Caco-2 (cell line): ENCODE results near the gene THRB. TPM values are rescaled to one million over a fixed set of nuclear protein-coding genes. Genes with fewer than 3 reads are reported as not detected.

Experiments used
- BruUV-seq: library from RNA; stranded (reverse); fragments of 400-500 nt; replicated peaks from 2 replicates; lab custom pipeline; 2021; lab: Mats Ljungman, UMichigan
- CTCF ChIA-PET: fragments of 300-600 bp; sonication (Branson Sonifier 250); formaldehyde crosslinking; loops from one replicate; lab custom pipeline; 2022; ENCODE audit warnings: antibody characterized with exemption; lab: Charles Lee
- POLR2A ChIA-PET: fragments of 300-600 bp; sonication (Branson Sonifier 250); formaldehyde crosslinking; loops from one replicate; lab custom pipeline; 2022; ENCODE audit warnings: antibody characterized with exemption; lab: Charles Lee
- DNase-seq, 2 experiments: peaks; one replicate each; pipeline versions ENCODE4 v3.0.0 to v3.0.0-alpha.2; 2020 to 2022
- H3K27me3 ChIP-seq: replicated peaks from 2 replicates; pipeline ENCODE4 v1.6.0; 2011; ENCODE audit warnings: low read length; ENCODE audit not compliant: control insufficient read depth, insufficient read depth
- H3K36me3 ChIP-seq: 2 replicates; pipeline ENCODE4 v1.5.1; 2011; ENCODE audit warnings: low read length; ENCODE audit not compliant: control insufficient read depth, insufficient read depth
- H3K4me1 ChIP-seq: fragments of 250-450 bp; sonication (Bioruptor Pico); 2 replicates; pipeline ENCODE4 v1.5.1; 2020; ENCODE audit warnings: mild to moderate bottlenecking
- H3K4me3 ChIP-seq: 2 replicates; pipeline ENCODE4 v1.5.1; 2011; ENCODE audit warnings: low read depth, mild to moderate bottlenecking, control low read depth, low read length
- H3K9me3 ChIP-seq: fragments of 250-450 bp; sonication (Bioruptor Pico); 2 replicates; pipeline ENCODE4 v1.5.1; 2020; ENCODE audit warnings: mild to moderate bottlenecking, moderate library complexity
- H3K27ac Mint-ChIP-seq: one replicate; pipeline ENCODE4 v1.8.0; 2022; ENCODE audit warnings: mixed read lengths; ENCODE audit not compliant: unreplicated experiment
- H3K27me3 Mint-ChIP-seq: one replicate; pipeline ENCODE4 v1.8.0; 2022; ENCODE audit warnings: mixed read lengths; ENCODE audit not compliant: insufficient read depth, unreplicated experiment
- H3K36me3 Mint-ChIP-seq: one replicate; pipeline ENCODE4 v1.8.0; 2022; ENCODE audit warnings: mild to moderate bottlenecking, mixed read lengths; ENCODE audit not compliant: insufficient read depth, unreplicated experiment
- H3K4me1 Mint-ChIP-seq: one replicate; pipeline ENCODE4 v1.8.0; 2022; ENCODE audit warnings: low read depth, mixed read lengths; ENCODE audit not compliant: unreplicated experiment
- H3K4me3 Mint-ChIP-seq: one replicate; pipeline ENCODE4 v1.8.0; 2022; ENCODE audit warnings: mild to moderate bottlenecking, moderate library complexity, mixed read lengths; ENCODE audit not compliant: unreplicated experiment
- H3K9me3 Mint-ChIP-seq: one replicate; pipeline ENCODE4 v1.8.0; 2022; ENCODE audit warnings: mixed read lengths; ENCODE audit not compliant: unreplicated experiment
- CTCF ChIP-seq, 2 experiments: fragments of 200-600 bp in 1 of 2; IDR thresholded peaks; 1 replicate in 1 of 2; 2 replicates in 1 of 2; pipeline versions ENCODE4 v1.5.1 to v1.8.0; 2011 to 2022; ENCODE audit warnings: antibody characterized with exemption in 1 of 2, control low read depth in 1 of 2, inconsistent platforms in 1 of 2, low read depth in 1 of 2, low read length in 1 of 2, mild to moderate bottlenecking in 1 of 2, moderate library complexity in 1 of 2; ENCODE audit not compliant: insufficient read depth in 1 of 2, severe bottlenecking in 1 of 2, unreplicated experiment in 1 of 2
- intact Hi-C: fragments of 100-400 bp; cut with micrococcal nuclease; formaldehyde crosslinking; loops from one replicate; pipeline ENCODE4 v1.10.0; 2022; ENCODE audit not compliant: unreplicated experiment
- total RNA-seq: library from RNA; stranded (reverse); gene quantifications from 2 replicates; pipeline ENCODE4 v1.2.3, GENCODE V29; 2022

The THRB gene
- total RNA-seq, 1 experiment from 2014 or later: 19.4 TPM

- H3K27me3 Mint-ChIP-seq: no peaks in the 10 kb centered on the region
- H3K27ac Mint-ChIP-seq: no peak overlapping the region
- no peaks in the 10 kb centered on the region for H3K27me3 ChIP-seq
- H3K4me1 ChIP-seq: peaks cover 14% of the 10 kb centered on the region
- H3K4me1 Mint-ChIP-seq: peaks cover under 1% of the 10 kb centered on the region
- ChIA-PET POLR2A (no interaction called here), CTCF (no interaction called here)
- intact Hi-C loops: no loop called here
- H3K36me3 Mint-ChIP-seq: no peaks in the 10 kb centered on the region
- H3K9me3 ChIP-seq: no peaks in the 10 kb centered on the region
- no peaks in the 10 kb centered on the region for H3K9me3 Mint-ChIP-seq
- BruUV-seq: no TSS peak
- H3K36me3 ChIP-seq: no peaks in the 10 kb centered on the region
- no peak for TF ChIP-seq CTCF (IDR thresholded peaks at IDR 0.05; ENCODE audit: insufficient read depth in 1 of 2, low read depth in 1 of 2, low read length in 1 of 2, severe bottlenecking in 1 of 2, unreplicated experiment in 1 of 2)
- H3K4me3 ChIP-seq: no peak overlapping the region
- no peak for DNase-seq
- no peak overlapping the region for H3K4me3 Mint-ChIP-seq
Measured at GRCh38 chr3:24507776-24508422, 13.2 kb upstream of the THRB start.

GRCh38 chr3:24506966-24507775 is 12.5 kb upstream of the THRB start:
- TF ChIP-seq CTCF (IDR thresholded peaks at IDR 0.05; ENCODE audit: insufficient read depth in 1 of 2, low read depth in 1 of 2, low read length in 1 of 2, severe bottlenecking in 1 of 2, unreplicated experiment in 1 of 2): no peak
- H3K4me3 ChIP-seq: no peak overlapping the region
- ChIA-PET POLR2A (no interaction called here), CTCF (no interaction called here)
- no peaks in the 10 kb centered on the region for H3K9me3 Mint-ChIP-seq
- no peak overlapping the region for H3K4me3 Mint-ChIP-seq
- no peaks in the 10 kb centered on the region for H3K27me3 ChIP-seq
- no peaks in the 10 kb centered on the region for H3K27me3 Mint-ChIP-seq
- DNase-seq: no peak
- no TSS peak for BruUV-seq
- no peaks in the 10 kb centered on the region for H3K9me3 ChIP-seq
- intact Hi-C loops: no loop called here
- H3K27ac Mint-ChIP-seq: no peak overlapping the region
- peaks cover 14% of the 10 kb centered on the region for H3K4me1 ChIP-seq
- no peaks in the 10 kb centered on the region for H3K36me3 Mint-ChIP-seq
- H3K36me3 ChIP-seq: no peaks in the 10 kb centered on the region
- H3K4me1 Mint-ChIP-seq: no peaks in the 10 kb centered on the region

- ChIA-PET POLR2A (interaction anchor here (0.7 kb wide), 1 partner anchor 15 kb away, joined by 5 read pairs; no protein-coding TSS in a partner anchor), CTCF (interaction anchor here (1.4 kb wide), 1 partner anchor 9 kb away, joined by 4 read pairs; no protein-coding TSS in a partner anchor)
- Histone ChIP-seq H3K36me3 (no peaks in the 10 kb centered on the region), H3K4me3 (no peak overlapping the region), H3K4me1 (peaks cover 14% of the 10 kb centered on the region), H3K9me3 (no peaks in the 10 kb centered on the region), H3K27me3 (no peaks in the 10 kb centered on the region)
- no peak overlapping the region for H3K27ac Mint-ChIP-seq
- intact Hi-C loops: no loop called here
- no peak overlapping the region for H3K4me3 Mint-ChIP-seq
- DNase-seq: no peak
- no peaks in the 10 kb centered on the region for H3K27me3 Mint-ChIP-seq
- H3K36me3 Mint-ChIP-seq: no peaks in the 10 kb centered on the region
- H3K4me1 Mint-ChIP-seq: no peaks in the 10 kb centered on the region
- BruUV-seq: no TSS peak
- TF ChIP-seq CTCF (IDR thresholded peaks at IDR 0.05; ENCODE audit: insufficient read depth in 1 of 2, low read depth in 1 of 2, low read length in 1 of 2, severe bottlenecking in 1 of 2, unreplicated experiment in 1 of 2): no peak
- no peaks in the 10 kb centered on the region for H3K9me3 Mint-ChIP-seq
Measured at GRCh38 chr3:24505691-24506550, 11.3 kb upstream of the THRB start.
